Nucleus accumbens (tissue), 56 donors: ENCODE measurements around the gene VSIG4.
"Not testable (repeated sequence)": the region's sequence is repeated elsewhere in the genome, so short reads cannot be mapped to it uniquely, and the experiment has no call there.

Source experiments
- DNase-seq, 56 donors: peaks; one replicate each; lab custom pipeline; 2025; lab: John Stamatoyannopoulos, UW

Gene VSIG4

DNA sequence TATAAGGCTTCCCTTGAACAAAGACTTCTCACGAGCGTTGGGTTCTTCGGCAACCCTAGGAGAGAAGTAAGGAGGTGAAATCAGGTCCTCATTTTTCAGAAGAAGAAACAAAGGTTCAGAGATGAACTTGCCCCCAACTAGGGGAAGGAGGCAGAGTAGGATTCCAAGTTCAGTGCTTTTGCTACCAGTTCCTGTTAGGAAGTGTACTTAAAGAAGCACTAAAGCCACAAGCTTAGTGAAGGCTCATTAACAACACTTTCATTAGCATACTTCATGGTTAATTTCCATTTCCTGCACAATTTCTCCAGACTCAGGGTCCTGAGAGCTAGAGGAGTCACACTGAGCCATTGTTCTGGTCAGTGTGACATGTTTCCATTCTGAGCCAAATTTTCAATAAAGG is 52.1 kb downstream of the VSIG4 start:
- no peak for DNase-seq

- peak in 5 of 56 donors; percentile 0 to 1 (median 0) for DNase-seq
Measured at GRCh38 chrX:65985922-65986588, 53.8 kb downstream of the VSIG4 start.

DNA sequence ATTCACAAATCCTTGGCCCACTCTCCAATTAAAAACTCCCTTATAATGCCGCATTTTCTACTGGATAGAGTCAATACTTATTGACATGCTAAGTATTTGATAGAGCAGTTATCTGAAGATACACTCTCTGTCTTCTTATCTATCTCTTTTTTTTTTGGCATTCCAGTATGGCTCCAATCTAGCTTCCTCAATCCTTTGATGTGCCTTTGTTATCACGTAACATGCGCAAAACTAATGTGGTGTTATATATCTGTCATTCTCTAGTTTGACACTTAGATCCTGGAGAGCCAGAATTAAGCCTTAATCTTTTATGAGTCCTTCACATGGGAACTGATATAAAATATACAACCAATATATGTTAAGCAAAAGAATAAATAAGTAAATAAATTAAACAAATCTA is 54.7 kb downstream of the VSIG4 start:
- DNase-seq, result no peak

- not testable (repeated sequence) for DNase-seq
Measured at GRCh38 chrX:65977161-65977560, 62.7 kb downstream of the VSIG4 start.

DNA sequence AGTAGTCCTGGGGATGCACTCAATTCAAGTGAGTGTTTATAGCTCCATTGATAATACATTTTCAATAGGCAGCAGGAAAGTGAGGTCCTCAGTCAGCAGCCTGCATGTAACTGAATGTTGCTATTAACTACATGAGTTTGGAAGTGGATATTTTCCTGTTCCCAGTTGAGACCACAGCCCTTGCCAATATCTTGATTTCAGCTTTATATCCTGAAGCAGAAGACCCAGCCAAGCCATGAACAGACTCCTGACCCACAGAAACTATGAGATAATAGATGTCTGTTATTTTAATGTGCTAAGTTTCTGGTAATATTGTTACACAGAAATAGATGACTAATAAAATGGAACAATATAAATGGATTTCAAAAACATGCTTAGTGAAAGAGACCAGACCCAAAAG is 63.7 kb downstream of the VSIG4 start:
- DNase-seq, result no peak

GRCh38 chrX:65975161-65975751 is 64.6 kb downstream of the VSIG4 start:
- not testable (repeated sequence) for DNase-seq
